ENCODE measurements around the gene BPIFB2.

The BPIFB2 gene

GRCh38 chr20:33023439-33024242 is 16.1 kb downstream of the BPIFB2 start:
- TF ChIP-seq GATA2 (IDR thresholded peaks at IDR 0.05; ENCODE audit: low read depth, low read length) = no peak
- no peak for TF ChIP-seq GATA3 (IDR thresholded peaks at IDR 0.05; ENCODE audit: low read depth, low read length)

GRCh38 chr20:33024243-33024560 is 16.7 kb downstream of the BPIFB2 start:
- no peak for TF ChIP-seq GATA2 (IDR thresholded peaks at IDR 0.05; ENCODE audit: low read depth, low read length)
- TF ChIP-seq GATA3 (IDR thresholded peaks at IDR 0.05; ENCODE audit: low read depth, low read length) = no peak

- TF ChIP-seq GATA3 (IDR thresholded peaks at IDR 0.05; ENCODE audit: low read depth, low read length) (no peak), GATA2 (IDR thresholded peaks at IDR 0.05; ENCODE audit: low read depth, low read length) (no peak)
Observed at GRCh38 chr20:33024609-33025317, 17.3 kb downstream of the BPIFB2 start.

GRCh38 chr20:33025318-33025876 is 17.9 kb downstream of the BPIFB2 start:
- TF ChIP-seq GATA3 (IDR thresholded peaks at IDR 0.05; ENCODE audit: low read depth, low read length) (no peak), GATA2 (IDR thresholded peaks at IDR 0.05; ENCODE audit: low read depth, low read length) (no peak)

GRCh38 chr20:33026072-33026778 is 18.7 kb downstream of the BPIFB2 start:
- TF ChIP-seq GATA3 (IDR thresholded peaks at IDR 0.05; ENCODE audit: low read depth, low read length) (no peak), GATA2 (IDR thresholded peaks at IDR 0.05; ENCODE audit: low read depth, low read length) (no peak)

- TF ChIP-seq GATA2 (IDR thresholded peaks at IDR 0.05; ENCODE audit: low read depth, low read length) (no peak), GATA3 (IDR thresholded peaks at IDR 0.05; ENCODE audit: low read depth, low read length) (no peak)
Observed at GRCh38 chr20:33026779-33027759, 19.6 kb downstream of the BPIFB2 start.

GRCh38 chr20:33027769-33028751 is 20.6 kb downstream of the BPIFB2 start:
- TF ChIP-seq GATA3 (IDR thresholded peaks at IDR 0.05; ENCODE audit: low read depth, low read length) (no peak), GATA2 (IDR thresholded peaks at IDR 0.05; ENCODE audit: low read depth, low read length) (no peak)

GRCh38 chr20:33028875-33029274 is 21.4 kb downstream of the BPIFB2 start:
- TF ChIP-seq GATA2 (IDR thresholded peaks at IDR 0.05; ENCODE audit: low read depth, low read length) (no peak), GATA3 (IDR thresholded peaks at IDR 0.05; ENCODE audit: low read depth, low read length) (no peak)

GRCh38 chr20:33030076-33030475 is 22.6 kb downstream of the BPIFB2 start:
- TF ChIP-seq GATA2 (IDR thresholded peaks at IDR 0.05; ENCODE audit: low read depth, low read length) = no peak
- no peak for TF ChIP-seq GATA3 (IDR thresholded peaks at IDR 0.05; ENCODE audit: low read depth, low read length)

- TF ChIP-seq GATA2 (IDR thresholded peaks at IDR 0.05; ENCODE audit: low read depth, low read length) (no peak), GATA3 (IDR thresholded peaks at IDR 0.05; ENCODE audit: low read depth, low read length) (no peak)
Observed at GRCh38 chr20:33030569-33030968, 23.1 kb downstream of the BPIFB2 start.

- no peak for TF ChIP-seq GATA2 (IDR thresholded peaks at IDR 0.05; ENCODE audit: low read depth, low read length)
- TF ChIP-seq GATA3 (IDR thresholded peaks at IDR 0.05; ENCODE audit: low read depth, low read length) = no peak
Observed at GRCh38 chr20:33031531-33031930, 24.0 kb downstream of the BPIFB2 start, which contains the start of gene BPIFB6. Gene BPIFB6, plus strand, starts transcription at chr20:33031648. Its CDS starts 0 bp downstream, at chr20:33031648.

GRCh38 chr20:33032555-33032954 is 25.1 kb downstream of the BPIFB2 start:
- no peak for TF ChIP-seq GATA3 (IDR thresholded peaks at IDR 0.05; ENCODE audit: low read depth, low read length)
- TF ChIP-seq GATA2 (IDR thresholded peaks at IDR 0.05; ENCODE audit: low read depth, low read length) = no peak
